HG03354 (cell line): ENCODE measurements around the gene AAK1.
"Not testable (repeated sequence)": the region's sequence is repeated elsewhere in the genome, so short reads cannot be mapped to it uniquely, and the experiment has no call there.

Source experiments
- ATAC-seq: cut with Tn5 transposase; IDR thresholded peaks from one replicate; pipeline ENCODE4 v1.9.1; 2021; ENCODE audit warnings: mild to moderate bottlenecking; ENCODE audit not compliant: unreplicated experiment, poor library complexity, severe bottlenecking

Gene AAK1

GRCh38 chr2:69643602-69644505, at the start of gene AAK1:
Gene AAK1, minus strand, starts transcription at chr2:69643739. Its CDS starts 699 bp downstream, at chr2:69643040.
- peak; percentile 51 for ATAC-seq

- no peak for ATAC-seq
Observed at GRCh38 chr2:69692424-69692823, 48.9 kb upstream of the AAK1 start.

- no peak for ATAC-seq
Observed at GRCh38 chr2:69689969-69690368, 46.4 kb upstream of the AAK1 start.

- no peak for ATAC-seq
Observed at GRCh38 chr2:69689466-69689865, 45.9 kb upstream of the AAK1 start.

GRCh38 chr2:69687971-69688611, 44.6 kb upstream of the AAK1 start:
- ATAC-seq, result no peak

GRCh38 chr2:69686813-69687212, 43.3 kb upstream of the AAK1 start:
- ATAC-seq, result no peak

- ATAC-seq, result peak; percentile 87
Observed at GRCh38 chr2:69685321-69686048, 41.9 kb upstream of the AAK1 start.

- ATAC-seq, result no peak
Observed at GRCh38 chr2:69683170-69683971, 39.8 kb upstream of the AAK1 start.

GRCh38 chr2:69682525-69682924, 39.0 kb upstream of the AAK1 start:
- ATAC-seq, result no peak

- no peak for ATAC-seq
Observed at GRCh38 chr2:69680001-69680675, 36.6 kb upstream of the AAK1 start.

GRCh38 chr2:69677914-69678313, 34.4 kb upstream of the AAK1 start:
- ATAC-seq, result no peak

GRCh38 chr2:69676146-69676545, 32.6 kb upstream of the AAK1 start:
- ATAC-seq, result no peak

GRCh38 chr2:69674316-69674670, 30.8 kb upstream of the AAK1 start:
- ATAC-seq, result no peak

GRCh38 chr2:69673098-69673497, 29.6 kb upstream of the AAK1 start:
- not testable (repeated sequence) for ATAC-seq

- ATAC-seq, result no peak
Observed at GRCh38 chr2:69669666-69670065, 26.1 kb upstream of the AAK1 start.

- no peak for ATAC-seq
Observed at GRCh38 chr2:69668598-69668997, 25.1 kb upstream of the AAK1 start.

- no peak for ATAC-seq
Observed at GRCh38 chr2:69667805-69668382, 24.4 kb upstream of the AAK1 start.

- ATAC-seq, result no peak
Observed at GRCh38 chr2:69665152-69665551, 21.6 kb upstream of the AAK1 start.

GRCh38 chr2:69663860-69664259, 20.3 kb upstream of the AAK1 start:
- ATAC-seq, result no peak
